Aorta (tissue), 5 donors: Measurements from ENCODE around the gene SLC25A47. TPM values are rescaled to one million over a fixed set of nuclear protein-coding genes. Genes with fewer than 3 reads are reported as not detected.
A peak's percentile ranks its signal among the peaks of the same experiment; 100 is the strongest.

Experiments used
- ATAC-seq: fragments of 200-7000 bp; cut with Tn5 transposase; one replicate; pipeline ENCODE4 v1.9.1; 2022; ENCODE audit warnings: moderate library complexity; ENCODE audit not compliant: low FRiP score
- DNase-seq, 2 donors: peaks; one replicate each; pipeline ENCODE4 v3.0.0-alpha.2; 2020
- H3K27ac ChIP-seq, 2 donors: one replicate each; pipeline ENCODE4 v1.5.1; 2013; ENCODE audit warnings: low read length in 2 of 2, mild to moderate bottlenecking in 2 of 2, moderate library complexity in 2 of 2, control low read depth in 1 of 2, inconsistent platforms in 1 of 2, low read depth in 1 of 2
- H3K27me3 ChIP-seq, 2 donors: one replicate each; pipeline ENCODE4 v1.6.1; 2013; ENCODE audit warnings: control low read depth in 1 of 2, low read length in 1 of 2, mild to moderate bottlenecking in 1 of 2, moderate library complexity in 1 of 2; ENCODE audit not compliant: insufficient read depth in 2 of 2, control insufficient read depth in 1 of 2
- H3K36me3 ChIP-seq, 2 donors: one replicate each; pipeline ENCODE4 v1.6.1; 2013; ENCODE audit warnings: control low read depth in 1 of 2, low read length in 1 of 2, mild to moderate bottlenecking in 1 of 2; ENCODE audit not compliant: insufficient read depth in 2 of 2, control insufficient read depth in 1 of 2
- H3K4me1 ChIP-seq, 2 donors: one replicate each; pipeline ENCODE4 v1.6.1; 2013; ENCODE audit warnings: low read length in 2 of 2, control low read depth in 1 of 2, mild to moderate bottlenecking in 1 of 2, moderate library complexity in 1 of 2; ENCODE audit not compliant: insufficient read depth in 2 of 2, control insufficient read depth in 1 of 2
- H3K4me3 ChIP-seq, 2 donors: one replicate each; pipeline ENCODE4 v1.5.1; 2013; ENCODE audit warnings: low read length in 2 of 2, control low read depth in 1 of 2, mild to moderate bottlenecking in 1 of 2
- H3K9me3 ChIP-seq: one replicate; pipeline ENCODE4 v1.6.1; 2013; ENCODE audit warnings: mild to moderate bottlenecking, low read length; ENCODE audit not compliant: control insufficient read depth
- WGBS, 2 donors: extraction: QIAGEN DNeasy Blood & Tissue Kit; methylation state at CpG; one replicate each; pipeline ENCODE4 v1.1.7; 2013; 5-methylcytosine and 5-hydroxymethylcytosine counted together
- intact Hi-C, 2 donors: fragments of 100-400 bp; cut with DNase I; formaldehyde crosslinking; loops; one replicate each; pipeline versions ENCODE4 v1.14.2 to v1.15.0; 2022
- polyA plus RNA-seq, 2 donors: library from polyadenylated mRNA; stranded (reverse); fragments of 200-250 nt; gene quantifications; one replicate each; pipeline ENCODE4 v1.2.3, GENCODE V29; 2013
- total RNA-seq, 2 donors: library from RNA; stranded (reverse); fragmentation: NEBNext Ultra II Directional; extraction: Animal tissue kit (Norgen Biotek cat#: 25700); gene quantifications; one replicate each; pipeline ENCODE4 v1.2.1, GENCODE V29; 2021
- donor health status: healthy with polysubstance abuse.
- donor health status: Bipolar disorder and iron deficiency.
- donor health status: DM: no; HTN: no; CAD: no.
- donor health status: DM: no; HTN: no; CAD: no.
- donor health status: DM: yes; HTN: yes; CAD: no.

The SLC25A47 gene
- total and polyA plus RNA-seq, 4 donors: not detected

DNA sequence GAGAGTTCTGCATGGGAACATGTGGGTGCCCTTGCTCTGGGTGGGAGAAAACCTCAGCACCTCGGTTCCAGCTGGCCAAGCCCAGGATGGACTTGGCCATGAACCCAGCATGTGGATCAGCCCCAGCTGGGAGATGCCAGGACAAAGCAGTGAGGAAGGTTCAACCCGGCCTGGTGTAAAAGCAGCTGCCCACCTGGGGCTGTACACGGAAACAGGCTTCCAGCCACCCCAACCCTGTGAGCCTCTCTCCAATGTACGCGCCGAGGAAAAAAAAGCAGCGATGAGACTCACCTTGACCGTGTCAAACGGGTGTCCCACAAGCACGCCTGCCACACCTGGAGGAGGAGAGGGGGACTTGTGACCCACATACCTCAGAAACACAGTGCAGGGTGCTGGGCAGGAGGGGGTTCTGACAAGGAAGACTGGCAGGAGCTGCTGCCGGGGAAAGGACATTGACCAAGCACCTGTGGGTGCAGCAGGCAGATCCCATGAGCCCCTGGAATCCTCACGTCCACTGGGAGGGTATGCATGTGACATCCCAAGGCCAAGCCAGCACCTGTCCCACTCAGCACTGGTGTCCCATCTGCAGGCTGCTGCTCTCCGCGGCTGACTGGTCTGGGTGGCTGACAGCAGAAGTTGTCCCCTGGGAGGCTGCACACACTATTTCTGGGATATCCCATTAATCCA lies 24.4 kb upstream of the SLC25A47 start:
- Histone ChIP-seq H3K4me1 (no peaks in the 10 kb centered on the region), H3K4me3 (no peak overlapping the region), H3K27me3 (no peaks in the 10 kb centered on the region), H3K9me3 (no peaks in the 10 kb centered on the region), H3K36me3 (no peaks in the 10 kb centered on the region), H3K27ac (no peak overlapping the region)
- 73 to 75% methylated on average over 14 of the region's 14 CpGs for WGBS, 2 donors
- DNase-seq: peak; percentile 41 to 62
- intact Hi-C loops: no loop called here
- no peak for ATAC-seq

DNA sequence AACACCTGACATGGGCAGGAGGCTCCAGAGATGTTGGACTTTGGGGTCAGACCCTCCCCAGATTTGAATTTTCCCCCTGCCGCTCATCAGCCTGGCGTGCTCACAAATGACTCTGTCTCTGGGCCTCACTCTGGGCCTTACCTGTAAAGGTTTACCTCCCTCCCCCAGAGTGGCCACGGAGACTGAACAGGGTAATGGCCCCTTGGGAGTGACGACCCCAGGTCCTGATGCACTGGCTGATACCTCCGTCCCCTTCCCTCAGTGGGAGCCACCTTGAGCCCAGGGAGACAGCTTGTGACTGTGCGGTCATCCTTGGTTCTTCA lies 23.9 kb upstream of the SLC25A47 start:
- DNase-seq: peak in 1 of 2 donors; percentile 21

DNA sequence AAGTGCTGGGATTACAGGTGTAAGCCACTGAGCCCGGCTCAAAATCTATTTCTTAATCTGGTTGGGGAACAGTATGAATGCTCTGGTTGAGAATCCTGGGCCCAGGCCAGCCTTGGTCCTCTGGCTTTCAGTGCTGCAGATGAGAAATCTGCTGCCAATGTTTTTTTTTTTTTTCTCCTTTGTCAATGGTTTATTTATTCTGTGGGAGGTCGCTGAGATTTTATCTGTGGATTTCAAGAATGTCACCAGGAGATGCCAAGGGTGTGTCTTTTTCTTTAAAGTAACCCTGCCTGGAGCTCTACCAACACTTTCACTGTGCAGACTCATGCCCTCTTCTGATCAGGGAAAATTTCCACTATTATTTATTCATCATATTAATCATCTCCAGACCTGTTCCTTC lies 20.5 kb upstream of the SLC25A47 start:
- DNase-seq: no peak
- no peak for ATAC-seq
- H3K36me3 ChIP-seq: no peaks in the 10 kb centered on the region
- no peaks in the 10 kb centered on the region for H3K27me3 ChIP-seq
- WGBS, 2 donors: 25 to 32% methylated on average over 2 of the region's 2 CpGs
- intact Hi-C loops: no loop called here
- no peak overlapping the region for H3K4me3 ChIP-seq
- H3K27ac ChIP-seq: no peak overlapping the region
- H3K4me1 ChIP-seq: no peaks in the 10 kb centered on the region
- H3K9me3 ChIP-seq: no peaks in the 10 kb centered on the region

More for the DNA sequence above, 23.9 kb upstream of the SLC25A47 start:
- no peak overlapping the region for H3K4me3 ChIP-seq
- no peaks in the 10 kb centered on the region for H3K36me3 ChIP-seq
- WGBS, 2 donors: 87 to 92% methylated on average over 6 of the region's 6 CpGs
- H3K4me1 ChIP-seq: no peaks in the 10 kb centered on the region
- ATAC-seq: no peak
- H3K27ac ChIP-seq: no peak overlapping the region
- H3K9me3 ChIP-seq: no peaks in the 10 kb centered on the region
- intact Hi-C loops: no loop called here
- no peaks in the 10 kb centered on the region for H3K27me3 ChIP-seq

DNA sequence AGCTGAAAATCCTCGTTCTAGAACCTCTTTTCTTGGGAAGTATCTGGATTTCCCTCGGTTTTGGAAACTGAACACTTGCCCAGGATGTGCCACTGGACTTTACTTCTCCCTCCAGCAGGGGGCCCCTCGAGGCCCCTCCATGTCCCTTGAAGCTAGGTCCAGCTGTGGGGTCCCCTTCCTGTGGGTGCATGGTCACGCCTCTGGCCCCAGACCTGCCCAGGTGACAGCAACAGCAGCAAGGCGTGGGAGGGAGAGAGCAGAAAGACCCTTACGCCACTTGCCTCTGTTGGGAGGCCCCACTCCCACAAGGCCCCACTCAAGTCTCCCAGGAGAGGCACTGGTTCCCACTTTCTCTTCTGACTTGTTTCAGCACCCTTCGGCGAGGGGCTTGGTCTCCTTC lies 20.0 kb upstream of the SLC25A47 start:
- Histone ChIP-seq H3K36me3 (no peaks in the 10 kb centered on the region), H3K27ac (no peak overlapping the region), H3K4me3 (no peak overlapping the region), H3K27me3 (no peaks in the 10 kb centered on the region), H3K4me1 (no peaks in the 10 kb centered on the region), H3K9me3 (no peaks in the 10 kb centered on the region)
- no peak for ATAC-seq
- DNase-seq: no peak
- WGBS, 2 donors: 66 to 68% methylated on average over 8 of the region's 8 CpGs
- intact Hi-C loops: no loop called here

DNA sequence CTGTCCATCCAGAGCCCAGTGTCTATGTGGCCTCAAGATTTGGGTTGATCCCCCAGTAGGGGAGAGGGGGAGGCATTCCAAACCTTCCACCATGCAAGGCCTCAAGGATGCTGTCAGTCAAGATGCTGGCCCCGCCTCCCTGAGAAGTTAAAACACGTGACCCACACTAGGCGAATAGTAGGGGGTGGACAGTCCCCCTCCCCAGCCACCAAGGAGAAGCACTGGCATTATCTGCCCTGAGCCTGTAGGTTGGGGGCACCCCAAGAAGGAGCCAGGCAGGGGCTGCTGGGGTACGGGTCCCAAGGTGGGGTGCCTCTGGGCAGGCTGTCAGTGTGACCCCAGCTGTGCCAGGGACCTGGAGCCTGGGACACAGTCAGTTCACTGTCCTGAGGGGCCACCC lies 19.2 kb upstream of the SLC25A47 start:
- Histone ChIP-seq H3K27me3 (no peaks in the 10 kb centered on the region), H3K4me1 (no peaks in the 10 kb centered on the region), H3K36me3 (no peaks in the 10 kb centered on the region), H3K4me3 (no peak overlapping the region), H3K9me3 (no peaks in the 10 kb centered on the region), H3K27ac (no peak overlapping the region)
- no peak for ATAC-seq
- WGBS, 2 donors: 50 to 51% methylated on average over 4 of the region's 4 CpGs
- no peak for DNase-seq
- intact Hi-C loops: no loop called here

DNA sequence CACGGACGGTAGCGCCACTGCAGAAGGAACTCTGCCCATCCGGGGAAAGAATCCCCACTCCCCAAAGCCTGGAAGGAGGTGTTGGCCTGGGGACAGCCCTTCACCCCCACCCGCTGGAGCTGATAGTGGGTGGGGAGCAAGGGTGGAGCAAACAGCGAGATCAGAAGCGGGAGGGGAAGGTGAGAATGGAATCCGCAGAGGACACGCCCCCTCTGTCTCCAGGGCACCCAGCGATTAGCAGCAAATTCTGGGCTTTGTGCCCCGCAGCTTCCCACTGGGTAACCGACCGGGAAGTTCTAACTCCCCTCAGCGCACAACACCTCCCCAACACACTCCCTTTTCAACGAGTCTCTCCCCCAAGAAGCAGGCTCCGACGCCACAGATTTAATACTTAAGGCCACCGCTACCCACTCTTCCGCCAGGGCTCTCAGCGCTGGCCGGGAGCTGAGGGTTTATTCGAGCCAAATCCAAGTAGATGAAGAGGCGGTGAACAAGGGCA lies 18.3 kb upstream of the SLC25A47 start:
- H3K4me3 ChIP-seq: peak overlapping the region; percentile 86 to 87
- H3K27me3 ChIP-seq: no peaks in the 10 kb centered on the region
- peak in 1 of 2 donors; percentile 69 for DNase-seq
- H3K27ac ChIP-seq: peak overlapping the region in 1 of 2 donors; percentile 13
- H3K4me1 ChIP-seq: no peaks in the 10 kb centered on the region
- H3K36me3 ChIP-seq: no peaks in the 10 kb centered on the region
- no peak for ATAC-seq
- no peaks in the 10 kb centered on the region for H3K9me3 ChIP-seq
- 4 to 7% methylated on average over 21 to 23 of the region's 23 CpGs for WGBS, 2 donors
- intact Hi-C loops: loop anchor here (5.0 kb wide), 2 partner anchors 68 to 72 kb away; partner anchors contain the start of genes WDR25 (in 2 of the 2) and YY1 (in 1 of the 2)

DNA sequence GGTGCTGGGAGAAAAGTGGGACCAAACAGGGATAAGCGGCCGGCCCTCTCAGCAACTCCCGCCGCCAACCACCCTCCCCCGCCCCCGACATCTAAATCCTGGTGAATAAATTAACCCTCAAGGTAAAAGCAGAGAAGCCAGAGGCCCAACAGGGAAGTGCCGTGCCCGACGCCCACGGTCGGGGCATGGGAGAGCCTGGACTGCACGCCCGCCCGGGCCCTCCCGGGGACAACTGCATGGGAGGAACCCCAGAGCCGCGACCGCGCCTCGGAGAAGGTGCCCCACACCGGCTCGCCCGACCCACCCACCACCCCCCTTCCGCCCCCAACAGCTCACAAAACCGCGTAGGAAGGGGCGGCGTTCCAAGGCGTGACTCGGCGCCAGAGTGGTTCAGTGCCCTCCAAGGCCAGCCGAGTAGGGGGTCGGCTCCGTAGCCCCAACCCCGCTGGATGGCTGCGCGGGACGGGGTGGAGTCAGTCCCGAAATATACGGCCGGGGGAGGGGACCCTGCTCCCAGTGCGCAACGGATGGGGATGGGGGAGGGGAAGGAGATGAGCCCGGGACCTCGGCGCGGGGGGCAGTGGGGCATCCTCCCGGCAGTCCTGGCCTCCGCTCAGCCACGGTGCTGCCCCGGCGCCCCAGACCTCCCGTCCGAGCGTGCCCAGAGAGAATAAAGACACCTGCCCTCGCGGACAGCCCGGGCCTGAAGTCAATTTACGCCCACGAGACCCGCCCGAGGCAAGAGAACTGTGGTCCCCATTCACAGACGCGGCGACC lies 17.6 kb upstream of the SLC25A47 start:
- Histone ChIP-seq H3K36me3 (no peaks in the 10 kb centered on the region), H3K27ac (peak overlapping the region in 1 of 2 donors; percentile 39), H3K4me1 (no peaks in the 10 kb centered on the region), H3K9me3 (no peaks in the 10 kb centered on the region), H3K27me3 (no peaks in the 10 kb centered on the region), H3K4me3 (peak overlapping the region; percentile 86 to 87)
- ATAC-seq (peak; percentile 27), DNase-seq (peak; percentile 67 to 84)
- 0 to 1% methylated on average over 34 to 65 of the region's 65 CpGs for WGBS, 2 donors
- intact Hi-C loops: loop anchor here (5.0 kb wide), 2 partner anchors 68 to 72 kb away; partner anchors contain the start of genes WDR25 (in 2 of the 2) and YY1 (in 1 of the 2)

DNA sequence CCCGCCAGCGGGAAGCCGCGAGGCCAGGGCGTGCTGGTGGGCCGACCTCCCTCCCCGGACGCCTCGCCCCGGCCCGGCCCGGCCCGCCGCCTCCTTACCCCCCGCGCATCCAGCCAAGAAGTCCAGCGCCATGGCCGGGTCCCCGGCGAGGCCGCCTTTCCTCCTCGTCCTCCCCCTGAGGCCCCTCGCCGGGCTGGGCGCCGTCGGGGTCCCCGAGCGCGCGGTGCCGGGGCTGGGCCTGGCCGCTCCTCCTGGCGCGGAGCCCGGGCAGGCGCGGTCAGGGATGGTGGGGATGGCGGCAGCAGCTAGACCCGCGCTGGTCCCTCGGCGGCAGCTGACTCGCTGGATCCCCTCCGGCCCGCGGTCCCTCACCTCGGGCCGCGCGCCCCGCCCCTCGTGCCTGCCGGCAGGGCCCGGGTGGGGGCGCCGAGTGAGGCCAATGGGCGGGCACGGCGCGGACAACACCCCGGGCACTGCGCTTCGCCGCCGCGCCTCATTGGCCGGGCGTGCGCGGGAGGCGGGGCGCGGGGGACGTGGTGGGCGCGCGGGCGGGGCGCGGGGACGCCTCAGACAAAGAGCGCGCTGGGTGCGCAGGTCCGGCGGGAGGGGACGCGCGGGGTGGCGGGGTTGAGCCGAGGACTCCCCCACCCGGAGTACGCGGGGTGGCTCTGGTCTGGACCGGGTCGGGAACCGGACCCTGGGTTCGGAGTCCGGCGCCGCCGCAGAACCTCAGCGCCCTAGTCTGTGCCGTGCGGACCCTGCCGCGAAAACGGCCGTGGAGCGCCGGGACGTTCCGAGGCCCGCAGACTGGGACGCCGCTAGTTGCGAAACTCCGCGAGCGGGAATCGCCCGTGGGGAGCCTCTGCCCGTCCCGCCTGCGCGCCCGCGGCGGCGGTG lies 16.8 kb upstream of the SLC25A47 start, which contains the start of gene SLC25A29:
SLC25A29 (minus strand) TSS at position 344 of the 897 bp plus-strand sequence; CDS start at position 132, 212 bp downstream.
- no peaks in the 10 kb centered on the region for H3K36me3 ChIP-seq
- intact Hi-C loops: loop anchor here (5.0 kb wide), 2 partner anchors 69 to 71 kb away; partner anchors contain the start of genes WDR25 (in 2 of the 2) and YY1 (in 1 of the 2)
- peak within 1 kb of the TSS; percentile 86 to 87 for H3K4me3 ChIP-seq
- DNase-seq: peak; percentile 92 to 94
- 0 to 1% methylated on average over 79 to 131 of the region's 131 CpGs for WGBS, 2 donors
- H3K4me1 ChIP-seq: no peaks in the 10 kb centered on the region
- peak within 1 kb of the TSS in 1 of 2 donors; percentile 39 for H3K27ac ChIP-seq
- no peaks in the 10 kb centered on the region for H3K27me3 ChIP-seq
- ATAC-seq: peak; percentile 93
- no peaks in the 10 kb centered on the region for H3K9me3 ChIP-seq
